ENCODE measurements around the gene KPNA3. TPM values are rescaled to one million over a fixed set of nuclear protein-coding genes. Genes with fewer than 3 reads are reported as not detected.
A peak's percentile ranks its signal among the peaks of the same experiment; 100 is the strongest.

Gene KPNA3
- total RNA-seq, 1 experiment from 2014 or later: 14.4 TPM

- Histone ChIP-seq H3F3A (ENCODE audit: low read length, unreplicated experiment) (no peaks in the 10 kb centered on the region), H4K20me1 (ENCODE audit: low read length) (no peaks in the 10 kb centered on the region), H3K27me3 (ENCODE audit: low read length) (no peaks in the 10 kb centered on the region), H3K27ac (ENCODE audit: low read length) (no peak overlapping the region), H3K9ac (ENCODE audit: low read length) (no peak overlapping the region), H3K9me3 (ENCODE audit: low read length) (no peaks in the 10 kb centered on the region), H3K4me2 (ENCODE audit: low read length) (no peak overlapping the region), H3K9me2 (replicated peaks; ENCODE audit: low read length) (no peaks in the 10 kb centered on the region), H2AFZ (ENCODE audit: low read length) (no peak overlapping the region), H3K36me3 (ENCODE audit: low read depth, low read length) (no peaks in the 10 kb centered on the region), H3K4me1 (ENCODE audit: insufficient read depth, low read length) (peaks cover 23% of the 10 kb centered on the region), H3K4me3 (ENCODE audit: low read length) (no peak overlapping the region), H3K79me2 (ENCODE audit: low read length) (no peaks in the 10 kb centered on the region)
- BruUV-seq (replicated peaks): no TSS peak
- intact Hi-C loops (cut with micrococcal nuclease): loop anchor here (5.0 to 10.0 kb wide), 2 partner anchors 281 to 1259 kb away; partner anchors contain the start of gene SPRYD7
- TF ChIP-seq, protein P1, sequence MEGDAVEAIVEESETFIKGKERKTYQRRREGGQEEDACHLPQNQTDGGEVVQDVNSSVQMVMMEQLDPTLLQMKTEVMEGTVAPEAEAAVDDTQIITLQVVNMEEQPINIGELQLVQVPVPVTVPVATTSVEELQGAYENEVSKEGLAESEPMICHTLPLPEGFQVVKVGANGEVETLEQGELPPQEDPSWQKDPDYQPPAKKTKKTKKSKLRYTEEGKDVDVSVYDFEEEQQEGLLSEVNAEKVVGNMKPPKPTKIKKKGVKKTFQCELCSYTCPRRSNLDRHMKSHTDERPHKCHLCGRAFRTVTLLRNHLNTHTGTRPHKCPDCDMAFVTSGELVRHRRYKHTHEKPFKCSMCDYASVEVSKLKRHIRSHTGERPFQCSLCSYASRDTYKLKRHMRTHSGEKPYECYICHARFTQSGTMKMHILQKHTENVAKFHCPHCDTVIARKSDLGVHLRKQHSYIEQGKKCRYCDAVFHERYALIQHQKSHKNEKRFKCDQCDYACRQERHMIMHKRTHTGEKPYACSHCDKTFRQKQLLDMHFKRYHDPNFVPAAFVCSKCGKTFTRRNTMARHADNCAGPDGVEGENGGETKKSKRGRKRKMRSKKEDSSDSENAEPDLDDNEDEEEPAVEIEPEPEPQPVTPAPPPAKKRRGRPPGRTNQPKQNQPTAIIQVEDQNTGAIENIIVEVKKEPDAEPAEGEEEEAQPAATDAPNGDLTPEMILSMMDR (conservative IDR thresholded peaks at IDR 0.05; ENCODE audit: low read depth, low read length): no peak
- no peak for TF ChIP-seq EZH2phosphoT487 (IDR thresholded peaks at IDR 0.05; ENCODE audit: borderline replicate concordance, low read length)
- DNase-seq (no peak), ATAC-seq (no peak)
- POLR2A ChIA-PET (ENCODE audit: unreplicated experiment): no interaction called here
- CTCF ChIA-PET: no interaction called here
Observed at GRCh38 chr13:49653478-49653877, 139.0 kb downstream of the KPNA3 start.

DNA sequence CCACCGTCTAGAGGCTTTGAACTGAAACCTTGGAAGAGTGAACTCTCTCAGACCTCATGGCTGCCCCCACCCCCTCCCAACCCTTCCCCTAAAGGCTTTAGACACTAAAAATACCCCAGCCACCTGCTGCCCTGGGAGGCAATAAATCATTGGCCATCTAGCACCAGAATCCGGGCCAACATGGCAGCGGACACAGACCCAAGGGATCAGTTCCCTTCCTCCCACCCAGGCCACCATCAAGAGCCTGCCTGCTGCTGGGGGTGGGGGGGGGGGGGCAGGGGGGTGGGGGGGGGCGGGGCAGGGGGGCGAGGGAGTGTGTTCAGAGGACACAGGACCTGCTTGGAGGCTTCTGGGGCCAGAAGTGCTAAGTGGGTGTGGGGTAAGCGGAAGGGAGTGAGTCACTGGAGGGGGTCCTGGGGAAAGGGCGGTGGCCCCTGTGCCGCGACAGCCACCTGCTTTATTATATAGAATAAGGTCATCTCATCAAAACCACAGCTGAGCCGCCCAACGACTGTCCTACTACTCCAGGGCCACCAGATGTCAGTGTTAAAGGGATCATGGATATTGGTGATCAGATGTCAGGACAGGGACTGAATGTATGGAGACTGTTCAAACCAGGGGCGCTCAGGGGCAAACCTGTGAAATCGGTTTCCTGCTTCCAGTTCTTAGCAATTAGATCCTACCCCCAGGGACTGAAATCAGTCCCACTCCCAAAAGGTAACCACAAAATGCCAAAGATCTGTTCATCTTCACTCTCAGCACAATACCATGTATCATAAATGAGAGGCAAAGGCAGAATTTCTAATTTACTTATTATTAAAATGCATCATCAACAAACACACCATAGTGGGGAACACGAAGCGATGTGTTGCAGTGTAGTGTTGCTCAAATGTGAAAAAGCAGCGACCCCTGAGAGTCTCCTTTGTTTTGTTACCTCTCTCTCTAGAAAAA lies 139.9 kb downstream of the KPNA3 start:
- ChIA-PET CTCF (interaction anchor here (1.0 kb wide), 1 partner anchor 284 kb away, joined by 3 read pairs; the partner anchor contains the start of gene SPRYD7), POLR2A (ENCODE audit: unreplicated experiment) (no interaction called here)
- TF ChIP-seq, protein P1 (conservative IDR thresholded peaks at IDR 0.05; ENCODE audit: low read depth, low read length): peak; percentile 65
- TF ChIP-seq EZH2 (IDR thresholded peaks at IDR 0.05; ENCODE audit: low read length, unreplicated experiment) (no peak), EZH2phosphoT487 (IDR thresholded peaks at IDR 0.05; ENCODE audit: borderline replicate concordance, low read length) (no peak)
- Histone ChIP-seq H3K27ac (ENCODE audit: low read length) (no peak overlapping the region), H3K4me2 (ENCODE audit: low read length) (no peak overlapping the region), H4K20me1 (ENCODE audit: low read length) (no peaks in the 10 kb centered on the region), H3K9me3 (ENCODE audit: low read length) (no peaks in the 10 kb centered on the region), H3K9ac (ENCODE audit: low read length) (no peak overlapping the region), H3K4me1 (ENCODE audit: insufficient read depth, low read length) (peaks cover 25% of the 10 kb centered on the region), H3K27me3 (ENCODE audit: low read length) (no peaks in the 10 kb centered on the region), H3K9me2 (replicated peaks; ENCODE audit: low read length) (no peaks in the 10 kb centered on the region), H3F3A (ENCODE audit: low read length, unreplicated experiment) (no peaks in the 10 kb centered on the region), H2AFZ (ENCODE audit: low read length) (no peak overlapping the region), H3K36me3 (ENCODE audit: low read depth, low read length) (no peaks in the 10 kb centered on the region), H3K79me2 (ENCODE audit: low read length) (no peaks in the 10 kb centered on the region), H3K4me3 (ENCODE audit: low read length) (no peak overlapping the region)
- no TSS peak for BruUV-seq (replicated peaks)
- intact Hi-C loops (cut with micrococcal nuclease): loop anchor here (1.0 to 10.0 kb wide), 3 partner anchors 196 to 1260 kb away; partner anchors contain the start of gene SPRYD7
- ATAC-seq (peak; percentile 55), DNase-seq (peak; percentile 63)
